Measurements from ENCODE around the gene MAP7.
"Not testable (repeated sequence)": the region's sequence is repeated elsewhere in the genome, so short reads cannot be mapped to it uniquely, and the experiment has no call there.

The MAP7 gene

GRCh38 chr6:136464874-136465273 lies 85.3 kb downstream of the MAP7 start:
- no peak for DNase-seq

- DNase-seq, result no peak
These were observed 86.1 kb downstream of the MAP7 start for GRCh38 chr6:136464148-136464547.

GRCh38 chr6:136463743-136464142 lies 86.5 kb downstream of the MAP7 start:
- DNase-seq, result no peak

- no peak for DNase-seq
These were observed 103.5 kb downstream of the MAP7 start for GRCh38 chr6:136446579-136447187.

- no peak for DNase-seq
These were observed 104.1 kb downstream of the MAP7 start for GRCh38 chr6:136446145-136446544.

- no peak for DNase-seq
These were observed 105.2 kb downstream of the MAP7 start for GRCh38 chr6:136445063-136445462.

GRCh38 chr6:136440203-136440602 lies 110.0 kb downstream of the MAP7 start:
- DNase-seq, result no peak

GRCh38 chr6:136439514-136440190 lies 110.6 kb downstream of the MAP7 start:
- DNase-seq, result no peak

- no peak for DNase-seq
These were observed 111.8 kb downstream of the MAP7 start for GRCh38 chr6:136438441-136438840.

- DNase-seq, result no peak
These were observed 113.0 kb downstream of the MAP7 start for GRCh38 chr6:136437246-136437645.

- peak; percentile 19 for DNase-seq
These were observed 115.1 kb downstream of the MAP7 start for GRCh38 chr6:136435101-136435500.

GRCh38 chr6:136431306-136431705 lies 118.9 kb downstream of the MAP7 start:
- DNase-seq, result not testable (repeated sequence)

GRCh38 chr6:136429264-136430065 lies 120.8 kb downstream of the MAP7 start:
- no peak for DNase-seq

- no peak for DNase-seq
These were observed 122.9 kb downstream of the MAP7 start for GRCh38 chr6:136427378-136427717.

- no peak for DNase-seq
These were observed 123.4 kb downstream of the MAP7 start for GRCh38 chr6:136426627-136427377.

- DNase-seq, result no peak
These were observed 124.4 kb downstream of the MAP7 start for GRCh38 chr6:136425793-136426192.

GRCh38 chr6:136424901-136425300 lies 125.3 kb downstream of the MAP7 start:
- DNase-seq, result no peak

- DNase-seq, result no peak
These were observed 125.8 kb downstream of the MAP7 start for GRCh38 chr6:136424450-136424849.

- DNase-seq, result no peak
These were observed 128.6 kb downstream of the MAP7 start for GRCh38 chr6:136421537-136422158.

- no peak for DNase-seq
These were observed 129.4 kb downstream of the MAP7 start for GRCh38 chr6:136420853-136421252.

GRCh38 chr6:136415351-136416007 lies 134.7 kb downstream of the MAP7 start:
- no peak for DNase-seq

GRCh38 chr6:136412410-136412809 lies 137.8 kb downstream of the MAP7 start:
- no peak for DNase-seq

Data from NCI-H1092 treated with DMSO at 0.1 percent for 48 hours (cell line).